HG02610 (cell line): ENCODE data around the gene TUBB2A.
"Not testable (repeated sequence)": the region's sequence is repeated elsewhere in the genome, so short reads cannot be mapped to it uniquely, and the experiment has no call there.

Source experiments
- ATAC-seq: cut with Tn5 transposase; IDR thresholded peaks from one replicate; pipeline ENCODE4 v1.9.1; 2021; ENCODE audit warnings: mild to moderate bottlenecking, moderate library complexity; ENCODE audit not compliant: unreplicated experiment

Gene TUBB2A

DNA sequence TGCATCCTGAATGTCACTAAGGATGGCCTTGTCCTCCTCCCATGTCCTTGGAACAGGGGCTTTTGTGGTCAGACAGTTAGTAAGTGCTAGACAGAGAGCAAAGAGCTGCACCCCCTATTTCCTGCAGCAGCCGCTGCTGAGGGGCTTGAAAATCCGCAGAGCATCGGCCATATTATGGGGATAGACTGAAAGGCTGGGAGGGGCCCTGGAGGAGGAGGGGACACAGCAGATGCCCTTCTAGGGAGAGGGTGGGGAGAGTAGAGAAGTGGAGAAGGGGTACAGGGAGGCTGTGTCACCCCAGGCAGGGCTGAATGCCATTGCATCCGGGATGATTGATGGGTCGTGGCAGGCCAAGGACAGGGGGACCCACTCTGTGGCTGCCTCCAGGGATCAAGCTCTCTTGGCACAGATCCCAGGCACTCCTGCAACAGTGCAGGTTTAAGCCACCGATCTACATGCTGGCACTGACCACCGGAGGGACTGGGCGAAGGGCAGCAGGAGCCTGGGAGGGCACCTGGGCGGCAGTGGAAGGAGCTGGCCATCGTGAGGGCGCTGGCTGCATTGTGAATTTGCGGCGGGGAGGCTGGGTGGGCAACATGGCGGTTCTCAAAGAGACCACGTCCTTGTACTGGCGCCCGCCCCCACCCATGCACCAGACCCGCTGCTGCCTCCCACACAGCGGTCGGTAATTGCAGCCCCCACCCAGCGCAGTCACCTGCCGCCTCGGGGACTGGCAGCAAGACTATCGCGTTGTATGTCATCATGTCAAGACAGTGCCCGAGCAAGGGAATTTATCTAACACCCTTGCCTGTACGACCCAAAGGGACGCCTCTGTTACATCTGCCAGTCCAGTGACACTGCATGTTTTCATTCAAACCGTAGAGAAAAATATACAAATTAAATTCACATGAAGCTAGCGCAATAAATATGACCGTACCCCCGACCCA is 887 bp downstream of the TUBB2A start:
- ATAC-seq: peak; percentile 17

- not testable (repeated sequence) for ATAC-seq
Measured at GRCh38 chr6:3155416-3155815, 1.9 kb downstream of the TUBB2A start.

DNA sequence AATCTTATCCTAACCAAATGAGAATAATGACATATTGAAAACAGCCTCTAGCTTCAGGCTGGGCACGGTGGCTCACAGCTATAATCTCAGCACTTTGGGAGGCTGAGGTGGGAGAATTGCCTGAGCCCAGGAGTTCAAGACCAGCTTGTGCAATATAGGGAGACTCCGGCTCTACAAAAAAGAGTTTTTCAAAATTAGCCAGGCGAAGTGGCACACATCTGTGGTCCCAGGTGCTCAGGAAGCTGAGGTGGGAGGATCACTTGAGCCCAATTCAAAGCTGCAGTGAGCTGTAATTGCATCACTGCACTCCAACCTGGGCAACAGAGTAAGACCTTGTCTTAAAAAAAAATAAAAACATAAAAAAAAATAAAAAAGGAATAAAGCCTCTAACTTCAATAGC is 4.7 kb downstream of the TUBB2A start:
- no peak for ATAC-seq

DNA sequence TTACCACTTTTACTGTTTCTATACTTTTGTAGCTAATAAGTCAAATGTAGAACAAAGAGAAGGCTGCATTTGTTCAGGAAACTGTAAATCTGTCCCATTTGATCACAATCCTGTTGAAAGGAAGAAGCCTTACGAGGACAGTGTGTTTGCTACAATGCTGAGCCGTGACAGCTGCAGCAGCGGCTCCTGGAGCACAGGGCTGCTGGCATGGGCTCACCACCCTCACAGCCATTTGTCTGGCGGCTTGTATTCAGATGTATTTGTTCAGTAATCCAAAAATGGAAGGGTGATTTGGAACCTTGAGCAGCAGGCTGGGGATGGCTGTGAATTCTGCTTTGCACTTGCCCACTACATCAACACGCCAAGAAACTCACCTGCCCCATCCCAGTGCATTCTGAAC is 5.7 kb downstream of the TUBB2A start:
- ATAC-seq: no peak

DNA sequence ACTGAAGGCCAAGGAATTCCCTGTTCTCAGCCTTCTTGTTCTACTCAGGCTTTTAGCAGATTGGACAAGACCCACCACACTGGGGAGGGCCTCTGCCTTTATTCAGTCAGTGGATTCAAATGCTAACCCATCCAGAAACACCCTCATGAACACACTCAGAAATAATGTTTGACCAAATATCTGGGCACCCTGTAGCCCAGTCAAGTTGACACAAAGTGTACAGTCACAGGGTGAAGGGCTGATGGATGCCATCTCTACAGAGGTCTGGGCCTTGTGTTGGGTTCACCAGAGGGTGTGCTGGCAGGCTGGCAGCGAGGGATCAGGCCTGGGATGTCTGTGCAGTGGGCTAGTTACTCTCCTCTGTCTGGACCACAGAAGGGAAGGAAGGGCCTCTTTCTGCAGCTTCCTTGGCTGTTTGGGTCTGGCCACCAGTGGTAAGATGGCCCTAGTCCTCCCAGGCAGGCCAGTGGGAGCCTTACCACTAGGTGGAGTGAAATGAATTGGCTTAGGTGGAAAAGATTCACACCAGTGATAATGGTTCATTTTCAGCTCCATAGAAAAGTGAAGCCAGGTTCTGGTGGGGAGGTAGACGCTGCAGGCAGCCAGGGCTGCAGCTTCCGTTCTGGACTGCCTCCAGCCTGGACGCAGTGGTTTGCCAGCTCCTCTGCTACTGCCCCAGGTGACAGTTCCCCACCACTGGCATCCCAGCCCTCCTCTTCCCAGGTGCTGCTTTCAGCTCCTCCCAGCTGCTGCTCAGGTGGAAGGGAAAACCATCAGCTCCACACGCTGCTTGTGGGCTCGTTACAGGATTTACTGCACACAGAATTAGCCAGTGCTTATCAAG is 9.2 kb downstream of the TUBB2A start:
- no peak for ATAC-seq

GRCh38 chr6:3144571-3144970 is 12.8 kb downstream of the TUBB2A start:
- no peak for ATAC-seq

- no peak for ATAC-seq
Measured at GRCh38 chr6:3143158-3143557, 14.2 kb downstream of the TUBB2A start.

GRCh38 chr6:3142536-3142935 is 14.8 kb downstream of the TUBB2A start:
- ATAC-seq: no peak

DNA sequence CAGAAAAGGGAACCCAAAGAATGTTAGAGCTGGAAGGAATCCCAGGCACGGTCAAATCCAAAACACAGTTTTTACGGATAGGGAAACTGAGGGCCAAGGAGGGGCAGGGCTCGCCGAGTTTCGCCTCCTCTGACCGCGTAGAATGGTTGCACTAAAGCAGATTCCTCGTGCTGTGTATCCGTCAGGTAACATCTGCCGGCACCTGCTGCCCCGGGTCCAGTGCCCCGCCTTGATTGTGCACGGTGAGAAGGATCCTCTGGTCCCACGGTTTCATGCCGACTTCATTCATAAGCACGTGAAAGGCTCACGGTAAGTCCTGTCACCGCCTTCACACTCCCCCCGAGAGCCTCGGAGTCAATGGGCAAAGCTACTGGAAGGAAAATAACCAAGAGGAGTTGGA is 17.1 kb downstream of the TUBB2A start:
- ATAC-seq: no peak

DNA sequence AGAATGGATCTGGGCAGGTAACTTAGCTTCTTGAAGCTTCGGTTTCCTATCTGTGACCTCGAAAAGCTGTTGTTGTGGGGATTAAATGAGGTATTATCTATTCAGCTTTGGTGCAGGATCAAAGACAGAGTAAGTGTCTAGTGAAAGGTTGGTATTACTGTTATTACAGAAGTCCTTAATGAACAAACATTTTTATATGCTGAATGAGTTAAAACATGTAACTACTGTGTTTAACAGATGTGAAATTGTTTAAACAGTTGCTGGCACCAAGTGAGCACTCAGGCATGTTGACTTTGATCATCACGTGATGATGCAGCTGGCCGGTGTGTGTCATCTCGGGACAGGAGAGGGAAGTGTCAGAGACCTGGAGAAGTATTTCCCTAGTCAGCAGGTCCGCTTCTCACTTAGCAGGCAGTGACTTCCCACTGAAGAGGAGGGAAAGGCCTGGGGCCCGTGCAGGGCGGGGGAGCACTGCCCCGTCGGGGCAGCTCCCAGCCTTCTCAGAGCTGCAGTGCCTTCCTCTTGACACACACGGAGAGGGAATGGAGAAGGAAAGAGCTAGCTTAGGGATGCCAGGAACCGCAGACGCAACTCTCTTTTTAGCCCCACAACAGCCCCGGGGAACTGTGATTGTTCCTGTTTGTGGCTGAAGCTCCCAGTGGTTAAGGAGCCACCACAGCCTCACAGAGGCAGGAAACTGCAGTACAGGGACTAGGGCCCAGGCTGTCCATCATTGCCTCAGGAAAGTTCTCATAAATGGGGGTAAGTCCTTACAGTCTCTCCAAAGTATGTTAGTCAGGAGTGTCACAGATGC is 18.0 kb downstream of the TUBB2A start:
- ATAC-seq: peak; percentile 49

DNA sequence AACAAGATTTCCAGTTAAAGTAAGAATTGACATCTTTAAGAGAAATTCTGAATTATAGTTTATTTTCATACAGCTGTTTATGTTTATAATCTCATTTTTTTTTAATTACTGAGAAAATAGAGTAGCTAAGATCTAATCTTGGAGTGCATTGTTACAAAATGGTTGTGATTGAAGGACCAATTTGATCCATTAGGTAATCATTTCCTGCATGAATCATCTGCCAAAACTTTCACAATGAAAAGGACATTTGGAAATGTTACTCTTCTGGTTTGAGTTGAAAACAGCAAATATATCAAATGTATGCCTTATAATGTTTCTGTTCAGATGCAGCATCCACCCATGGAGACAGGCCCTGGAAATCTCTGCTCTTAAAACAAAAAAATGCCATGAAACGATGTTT is 19.0 kb downstream of the TUBB2A start:
- ATAC-seq: no peak

DNA sequence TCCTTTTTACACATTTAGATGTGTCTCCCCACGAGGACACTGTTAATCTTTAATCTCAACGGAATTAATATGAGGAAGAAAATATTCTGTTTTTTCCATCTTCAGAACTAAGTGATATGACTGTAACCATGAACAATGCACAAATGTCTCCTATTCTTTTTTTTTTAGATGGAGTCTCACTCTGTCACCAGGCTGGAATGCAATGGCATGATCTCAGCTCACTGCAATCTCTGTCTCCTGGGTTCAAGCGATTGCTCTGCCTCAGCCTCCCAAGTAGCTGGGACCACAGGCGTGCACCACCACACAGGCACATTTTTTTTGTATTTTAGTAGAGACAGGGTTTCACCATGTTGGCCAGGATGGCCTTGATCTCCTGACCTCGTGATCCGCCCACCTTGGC is 19.5 kb downstream of the TUBB2A start:
- not testable (repeated sequence) for ATAC-seq

GRCh38 chr6:3137057-3137777 is 20.1 kb downstream of the TUBB2A start:
- ATAC-seq: no peak

GRCh38 chr6:3136292-3137011 is 20.9 kb downstream of the TUBB2A start:
- ATAC-seq: no peak

DNA sequence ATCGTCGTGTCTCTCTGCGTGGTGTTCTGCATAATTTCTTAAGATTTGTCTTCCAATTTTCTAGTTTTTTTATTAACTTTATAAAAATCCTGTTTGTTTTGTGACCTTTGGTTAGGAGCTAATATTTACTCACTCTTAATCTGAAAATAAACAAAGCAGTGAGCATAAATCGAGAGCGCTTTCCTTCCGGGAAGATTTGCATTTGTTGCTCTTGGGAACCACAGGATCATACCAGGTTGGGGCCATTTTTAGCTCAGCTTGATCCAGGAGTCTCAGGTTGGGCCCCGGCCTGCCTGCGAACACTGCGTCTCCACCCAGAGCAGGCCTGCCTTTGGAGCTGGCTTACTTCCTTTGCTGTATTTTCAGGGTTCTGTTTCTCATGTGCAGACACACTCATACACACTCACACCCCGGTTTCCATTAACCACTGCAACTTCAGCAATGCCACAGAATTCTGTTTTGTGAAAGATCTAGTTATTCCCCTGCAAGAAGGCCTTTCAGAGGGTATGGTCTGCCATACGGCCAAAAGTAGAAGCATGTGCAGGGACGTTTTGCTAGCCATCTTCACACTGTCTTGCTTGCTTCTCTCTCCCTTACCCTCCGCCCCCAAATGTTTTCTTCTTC is 21.6 kb downstream of the TUBB2A start:
- no peak for ATAC-seq

DNA sequence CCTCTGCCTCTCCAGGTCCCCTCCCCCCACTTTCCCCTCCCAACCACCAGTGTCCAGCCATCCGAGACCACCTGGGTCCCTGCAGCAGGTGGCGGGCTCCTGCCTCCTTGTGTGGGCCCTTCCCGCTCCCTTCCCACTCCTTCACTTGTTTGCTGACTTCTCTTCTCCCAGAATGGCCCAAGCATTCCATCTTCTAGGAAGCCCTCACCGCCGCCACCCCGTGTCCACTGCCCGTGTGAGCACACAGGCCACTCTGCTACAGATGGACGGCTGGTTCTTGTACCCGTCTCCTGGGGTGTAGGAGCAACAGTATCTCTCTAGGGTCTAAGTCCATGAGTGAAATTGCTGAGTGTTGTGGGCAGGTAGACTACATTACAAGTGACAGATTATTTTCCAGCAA is 23.8 kb downstream of the TUBB2A start:
- no peak for ATAC-seq

DNA sequence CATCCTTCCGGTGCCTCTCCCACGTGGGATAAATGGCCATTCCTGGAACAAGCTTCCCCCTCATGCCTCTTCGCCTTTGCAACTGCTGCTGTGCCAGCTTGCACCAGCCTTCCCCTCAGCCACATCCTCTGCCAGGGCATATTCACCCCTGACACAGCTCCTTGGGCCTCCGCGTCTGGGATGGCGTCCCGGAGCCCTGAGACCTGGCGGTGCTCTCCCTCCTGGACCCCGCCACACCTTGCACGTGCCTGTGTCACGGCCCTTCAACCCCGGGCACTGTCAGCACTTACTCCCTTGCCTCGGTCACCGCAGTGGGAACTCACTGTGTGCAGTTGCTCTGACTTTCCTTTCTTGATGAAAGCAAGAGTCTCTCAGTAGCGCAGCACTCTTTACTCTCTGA is 25.6 kb downstream of the TUBB2A start:
- ATAC-seq: no peak

- no peak for ATAC-seq
Measured at GRCh38 chr6:3128356-3129108, 28.8 kb downstream of the TUBB2A start.

GRCh38 chr6:3125815-3126214 is 31.5 kb downstream of the TUBB2A start:
- no peak for ATAC-seq
